ENCODE results near the gene SIPA1L3.
"Not testable (repeated sequence)": the region's sequence is repeated elsewhere in the genome, so short reads cannot be mapped to it uniquely, and the experiment has no call there.

The SIPA1L3 gene

GRCh38 chr19:38213469-38213868 lies 306.5 kb downstream of the SIPA1L3 start:
- DNase-seq (ENCODE audit: low read depth in 2 of 2) = no peak

- peak; percentile 29 to 61 for DNase-seq (ENCODE audit: low read depth in 2 of 2)
Observed at GRCh38 chr19:38213911-38214625, 307.1 kb downstream of the SIPA1L3 start.

- DNase-seq (ENCODE audit: low read depth in 2 of 2) = no peak
Observed at GRCh38 chr19:38216785-38217641, 310.0 kb downstream of the SIPA1L3 start.

GRCh38 chr19:38218204-38218603 lies 311.2 kb downstream of the SIPA1L3 start:
- no peak for DNase-seq (ENCODE audit: low read depth in 2 of 2)

- no peak for DNase-seq (ENCODE audit: low read depth in 2 of 2)
Observed at GRCh38 chr19:38219221-38219620, 312.2 kb downstream of the SIPA1L3 start.

GRCh38 chr19:38221421-38221820 lies 314.4 kb downstream of the SIPA1L3 start:
- no peak for DNase-seq (ENCODE audit: low read depth in 2 of 2)

GRCh38 chr19:38221919-38222830 lies 315.2 kb downstream of the SIPA1L3 start:
- no peak for DNase-seq (ENCODE audit: low read depth in 2 of 2)

GRCh38 chr19:38223119-38223523 lies 316.1 kb downstream of the SIPA1L3 start:
- no peak for DNase-seq (ENCODE audit: low read depth in 2 of 2)

- no peak for DNase-seq (ENCODE audit: low read depth in 2 of 2)
Observed at GRCh38 chr19:38223617-38224013, 316.6 kb downstream of the SIPA1L3 start.

- peak; percentile 49 to 52 for DNase-seq (ENCODE audit: low read depth in 2 of 2)
Observed at GRCh38 chr19:38224014-38224862, 317.2 kb downstream of the SIPA1L3 start, which contains the start of gene DPF1. DPF1 (minus strand) TSS chr19:38224222; CDS start chr19:38224142, 80 bp downstream.

GRCh38 chr19:38224863-38225218 lies 317.8 kb downstream of the SIPA1L3 start:
- not testable (repeated sequence) for DNase-seq (ENCODE audit: low read depth in 2 of 2)

GRCh38 chr19:38227287-38228004 lies 320.4 kb downstream of the SIPA1L3 start:
- no peak for DNase-seq (ENCODE audit: low read depth in 2 of 2)

GRCh38 chr19:38228005-38228377 lies 321.0 kb downstream of the SIPA1L3 start:
- no peak for DNase-seq (ENCODE audit: low read depth in 2 of 2)

- DNase-seq (ENCODE audit: low read depth in 2 of 2) = no peak
Observed at GRCh38 chr19:38228491-38229439, 321.8 kb downstream of the SIPA1L3 start.

- DNase-seq (ENCODE audit: low read depth in 2 of 2) = peak; percentile 18 to 41
Observed at GRCh38 chr19:38229585-38230073, 322.6 kb downstream of the SIPA1L3 start.

- DNase-seq (ENCODE audit: low read depth in 2 of 2) = not testable (repeated sequence)
Observed at GRCh38 chr19:38230506-38231133, 323.6 kb downstream of the SIPA1L3 start.

- no peak for DNase-seq (ENCODE audit: low read depth in 2 of 2)
Observed at GRCh38 chr19:38231918-38232317, 324.9 kb downstream of the SIPA1L3 start.

- DNase-seq (ENCODE audit: low read depth in 2 of 2) = peak; percentile 42 to 50
Observed at GRCh38 chr19:38233740-38234251, 326.8 kb downstream of the SIPA1L3 start.
